ENCODE results near the gene SH3PXD2B.

GRCh38 chr5:172380987-172381643, 73.2 kb downstream of the SH3PXD2B start:
- TF ChIP-seq CTCF (CRISPR knock-in tag; IDR thresholded peaks at IDR 0.05) = no peak
- no peak for TF ChIP-seq POLR2A (IDR thresholded peaks at IDR 0.05; ENCODE audit: insufficient read depth in 1 of 2, low read depth in 2 of 2, low read length in 2 of 2)
- TF ChIP-seq TCF7L2 (IDR thresholded peaks at IDR 0.05; ENCODE audit: low read depth, low read length) = no peak
